Smooth muscle cell (in vitro differentiated cells): ENCODE data around the gene INF2. TPM values are rescaled to one million over a fixed set of nuclear protein-coding genes. Genes with fewer than 3 reads are reported as not detected.

Experiments
- DNase-seq: peaks from one replicate; lab custom pipeline; 2025; ENCODE audit not compliant: unreplicated experiment; lab: John Stamatoyannopoulos, UW
- H2AFZ ChIP-seq: fragments of 200-600 bp; sonication (generic); 2 replicates; pipeline ENCODE4 v1.6.0; 2016; ENCODE audit warnings: antibody characterized with exemption, low read depth, mild to moderate bottlenecking
- H3F3A ChIP-seq: fragments of 200-600 bp; sonication (generic); 2 replicates; pipeline ENCODE4 v1.6.0; 2017; ENCODE audit warnings: antibody characterized with exemption, low read depth
- H3K27ac ChIP-seq: fragments of 200-600 bp; sonication (generic); 2 replicates; pipeline ENCODE4 v1.5.1; 2016; ENCODE audit warnings: low read depth, mild to moderate bottlenecking
- H3K27me3 ChIP-seq: fragments of 200-600 bp; sonication (generic); 2 replicates; pipeline ENCODE4 v1.6.1; 2016; ENCODE audit warnings: low read depth, mild to moderate bottlenecking
- H3K36me3 ChIP-seq: fragments of 200-600 bp; sonication (generic); 2 replicates; pipeline ENCODE4 v1.5.1; 2016; ENCODE audit warnings: low read depth
- H3K4me1 ChIP-seq: fragments of 200-600 bp; sonication (generic); 2 replicates; pipeline ENCODE4 v1.5.1; 2016; ENCODE audit warnings: low read depth
- H3K4me2 ChIP-seq: fragments of 200-600 bp; sonication (generic); 2 replicates; pipeline ENCODE4 v1.6.0; 2016; ENCODE audit warnings: mild to moderate bottlenecking
- H3K4me3 ChIP-seq: fragments of 200-600 bp; sonication (generic); 2 replicates; pipeline ENCODE4 v1.5.1; 2016; ENCODE audit warnings: mild to moderate bottlenecking
- H3K79me2 ChIP-seq: fragments of 200-600 bp; sonication (generic); 2 replicates; pipeline ENCODE4 v1.6.0; 2016; ENCODE audit warnings: low read depth, mild to moderate bottlenecking
- H3K9ac ChIP-seq: fragments of 200-600 bp; sonication (generic); 2 replicates; pipeline ENCODE4 v1.6.0; 2016; ENCODE audit warnings: low read depth
- H3K9me3 ChIP-seq: fragments of 200-600 bp; sonication (generic); replicated peaks from 2 replicates; pipeline ENCODE4 v1.5.1; 2016; ENCODE audit warnings: low read depth
- H4K20me1 ChIP-seq: fragments of 200-600 bp; sonication (generic); 2 replicates; pipeline ENCODE4 v1.6.0; 2016; ENCODE audit warnings: low read depth
- WGBS: methylation state at CpG from one replicate; pipeline ENCODE4 v1.1.7; 2016; ENCODE audit warnings: low lambda C conversion rate; 5-methylcytosine and 5-hydroxymethylcytosine counted together
- polyA plus RNA-seq: library from polyadenylated mRNA; unstranded; fragments of >200 nt; fragmentation: Nextera tagmentation; extraction: Ambion mirVana; gene quantifications from 2 replicates; pipeline ENCODE4 v1.2.1, GENCODE V29; 2016
- total RNA-seq: library from RNA; depleted of rRNA; stranded (reverse); fragments of >200 nt; gene quantifications from 2 replicates; pipeline ENCODE4 v1.2.3, GENCODE V29; 2014
- TF ChIP-seq, protein P1 (sequence below): fragments of 200-600 bp; sonication (generic); IDR thresholded peaks from 2 replicates; pipeline ENCODE4 v1.5.1; 2017; ENCODE audit warnings: borderline replicate concordance, mild to moderate bottlenecking, antibody characterized with exemption; ENCODE audit not compliant: insufficient read depth, poor library complexity, severe bottlenecking

INF2 gene
- total and polyA plus RNA-seq, 2 experiments from 2014 or later, result 19.9 to 29.8 TPM

DNA sequence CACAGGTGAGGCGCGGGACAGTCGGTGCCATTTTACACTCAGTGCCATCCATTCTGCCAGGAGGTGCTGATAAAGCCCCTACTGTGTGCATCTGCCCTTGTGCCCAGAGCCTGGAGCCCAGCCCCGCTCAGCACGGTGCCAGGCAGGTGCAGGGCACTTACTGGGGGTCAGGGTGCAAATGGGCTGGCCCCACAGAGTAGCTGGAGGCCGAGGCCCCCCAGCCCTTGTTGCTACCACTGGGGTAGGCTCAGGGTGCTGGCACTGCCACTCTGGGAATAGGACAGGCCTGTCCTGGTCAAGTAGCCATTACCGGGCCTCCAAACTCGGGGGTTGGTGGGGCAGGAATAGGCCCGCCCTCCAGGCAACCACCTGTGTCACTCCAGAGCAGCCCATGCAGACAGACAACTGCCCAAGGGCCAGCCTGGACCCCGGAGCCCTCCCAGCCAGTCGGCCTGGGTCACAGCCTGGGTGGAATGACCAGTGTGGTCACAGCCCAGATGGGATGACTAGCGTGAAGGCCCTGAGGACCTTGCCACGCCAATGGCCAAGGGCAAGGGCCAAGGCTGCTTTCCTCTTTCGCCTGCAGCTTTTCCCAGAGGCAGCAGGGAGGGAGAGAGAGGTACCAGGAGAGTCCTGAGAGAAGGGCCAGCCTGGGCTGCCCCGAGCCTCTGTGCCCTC, 3.0 kb downstream of the INF2 start:
- no peaks in the 10 kb centered on the region for H3K9me3 ChIP-seq
- H3K4me3 ChIP-seq, result no peak overlapping the region
- no peak overlapping the region for H3K4me2 ChIP-seq
- H2AFZ ChIP-seq, result no peak overlapping the region
- 97% methylated on average over 15 of the region's 15 CpGs for WGBS
- peaks cover 62% of the 10 kb centered on the region for H3K79me2 ChIP-seq
- H3F3A ChIP-seq, result peaks cover 11% of the 10 kb centered on the region
- H3K36me3 ChIP-seq, result no peaks in the 10 kb centered on the region
- H3K27me3 ChIP-seq, result no peaks in the 10 kb centered on the region
- TF ChIP-seq, protein P1, sequence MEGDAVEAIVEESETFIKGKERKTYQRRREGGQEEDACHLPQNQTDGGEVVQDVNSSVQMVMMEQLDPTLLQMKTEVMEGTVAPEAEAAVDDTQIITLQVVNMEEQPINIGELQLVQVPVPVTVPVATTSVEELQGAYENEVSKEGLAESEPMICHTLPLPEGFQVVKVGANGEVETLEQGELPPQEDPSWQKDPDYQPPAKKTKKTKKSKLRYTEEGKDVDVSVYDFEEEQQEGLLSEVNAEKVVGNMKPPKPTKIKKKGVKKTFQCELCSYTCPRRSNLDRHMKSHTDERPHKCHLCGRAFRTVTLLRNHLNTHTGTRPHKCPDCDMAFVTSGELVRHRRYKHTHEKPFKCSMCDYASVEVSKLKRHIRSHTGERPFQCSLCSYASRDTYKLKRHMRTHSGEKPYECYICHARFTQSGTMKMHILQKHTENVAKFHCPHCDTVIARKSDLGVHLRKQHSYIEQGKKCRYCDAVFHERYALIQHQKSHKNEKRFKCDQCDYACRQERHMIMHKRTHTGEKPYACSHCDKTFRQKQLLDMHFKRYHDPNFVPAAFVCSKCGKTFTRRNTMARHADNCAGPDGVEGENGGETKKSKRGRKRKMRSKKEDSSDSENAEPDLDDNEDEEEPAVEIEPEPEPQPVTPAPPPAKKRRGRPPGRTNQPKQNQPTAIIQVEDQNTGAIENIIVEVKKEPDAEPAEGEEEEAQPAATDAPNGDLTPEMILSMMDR, result no peak
- peaks cover 25% of the 10 kb centered on the region for H3K4me1 ChIP-seq
- no peak overlapping the region for H3K27ac ChIP-seq
- no peak overlapping the region for H3K9ac ChIP-seq
- no peak for DNase-seq
- H4K20me1 ChIP-seq, result peaks cover 74% of the 10 kb centered on the region

DNA sequence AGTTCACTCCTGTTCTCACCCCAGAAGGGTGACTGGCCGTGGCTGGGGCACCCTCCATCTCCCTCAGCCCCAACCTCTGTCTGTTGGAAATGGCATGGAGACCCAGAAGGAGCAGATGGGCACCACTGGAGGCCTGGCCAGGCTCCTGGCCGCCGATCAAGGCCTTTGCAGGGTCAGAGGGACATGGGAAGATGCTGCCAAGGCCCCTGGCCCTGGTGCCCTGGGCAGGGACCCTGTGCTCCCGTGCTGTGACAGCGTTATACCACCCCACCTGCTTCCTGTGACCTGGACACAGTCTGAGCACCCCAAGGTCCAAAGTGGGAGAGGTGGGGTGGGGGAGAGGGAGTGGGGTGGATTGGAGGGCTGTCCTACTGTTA, 3.5 kb downstream of the INF2 start:
- no peak for DNase-seq
- 100% methylated on average over 5 of the region's 5 CpGs for WGBS
- no peak overlapping the region for H2AFZ ChIP-seq
- H3K9me3 ChIP-seq, result no peaks in the 10 kb centered on the region
- H3K79me2 ChIP-seq, result peaks cover 65% of the 10 kb centered on the region
- peaks cover 9% of the 10 kb centered on the region for H3F3A ChIP-seq
- TF ChIP-seq, protein P1, result no peak
- H3K27ac ChIP-seq, result no peak overlapping the region
- no peak overlapping the region for H3K4me2 ChIP-seq
- H3K36me3 ChIP-seq, result no peaks in the 10 kb centered on the region
- H3K4me1 ChIP-seq, result peaks cover 25% of the 10 kb centered on the region
- no peak overlapping the region for H3K4me3 ChIP-seq
- no peak overlapping the region for H3K9ac ChIP-seq
- peaks cover 79% of the 10 kb centered on the region for H4K20me1 ChIP-seq
- no peaks in the 10 kb centered on the region for H3K27me3 ChIP-seq

DNA sequence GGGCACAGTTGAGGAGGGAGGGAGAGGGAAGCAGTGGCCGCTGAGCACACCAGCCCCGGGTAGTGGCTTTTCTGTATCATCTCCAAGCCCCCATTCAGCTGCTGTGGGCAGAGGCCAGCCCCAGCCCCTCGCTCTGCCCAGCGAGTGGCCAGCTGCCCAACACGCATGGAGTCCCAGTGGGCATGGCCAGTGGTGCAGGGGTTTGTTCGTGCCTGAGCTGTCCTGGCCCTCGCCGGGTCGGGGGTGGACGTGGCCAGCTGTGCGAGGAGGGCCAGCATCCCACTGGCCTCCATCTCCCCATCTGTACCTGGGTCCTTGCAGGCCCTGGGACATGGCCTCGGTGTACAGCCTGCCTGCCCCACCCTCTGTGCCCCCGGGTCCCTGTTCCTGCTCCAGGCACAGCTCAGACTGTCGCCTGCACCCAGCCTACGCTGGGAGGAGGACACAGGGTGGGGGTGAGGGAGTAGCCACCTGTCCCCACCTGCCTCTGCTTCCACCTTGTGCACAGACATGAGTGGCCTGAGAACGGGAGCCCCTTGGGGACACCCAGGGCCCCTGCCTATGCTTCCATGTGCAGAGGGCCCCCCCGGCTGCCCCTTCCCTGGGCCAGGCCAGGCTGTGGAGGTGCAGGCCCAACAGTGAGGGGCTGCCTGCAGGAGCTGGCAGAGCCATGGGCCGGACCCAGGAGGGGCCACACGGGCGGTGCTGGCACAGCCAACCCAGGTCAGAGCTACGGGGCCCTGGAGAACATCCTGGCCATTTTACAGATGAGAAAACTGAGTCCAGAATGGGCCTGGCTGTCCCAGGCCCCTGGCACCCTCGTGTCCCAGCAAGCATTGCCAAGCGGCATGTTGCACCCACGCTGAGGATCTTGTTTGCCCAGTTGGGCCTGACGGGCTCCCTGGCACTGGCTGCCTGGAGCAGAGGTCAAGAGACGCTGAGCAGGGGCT, 4.3 kb downstream of the INF2 start:
- Histone ChIP-seq H3K9me3 (no peaks in the 10 kb centered on the region), H3K9ac (no peak overlapping the region), H3K4me2 (no peak overlapping the region), H3K27me3 (no peaks in the 10 kb centered on the region), H3K4me1 (peaks cover 16% of the 10 kb centered on the region), H3K36me3 (no peaks in the 10 kb centered on the region), H3K4me3 (no peak overlapping the region), H3K27ac (no peak overlapping the region), H3K79me2 (peaks cover 69% of the 10 kb centered on the region), H2AFZ (no peak overlapping the region), H3F3A (peaks cover 4% of the 10 kb centered on the region), H4K20me1 (peaks cover 87% of the 10 kb centered on the region)
- DNase-seq, result no peak
- 96% methylated on average over 26 of the region's 26 CpGs for WGBS
- TF ChIP-seq, protein P1, result no peak
